GM12891 (cell line): ENCODE data around the gene MET.

ENCODE experiments used
- POLR2A ChIP-seq: IDR thresholded peaks from 2 replicates; pipeline ENCODE4 v1.6.1; 2011; ENCODE audit warnings: low read depth, low read length, control low read depth
- POLR2AphosphoS5 ChIP-seq: IDR thresholded peaks from 2 replicates; pipeline ENCODE4 v1.6.1; 2011; ENCODE audit warnings: low read depth, low read length, control low read depth
- TAF1 ChIP-seq: IDR thresholded peaks from 2 replicates; pipeline ENCODE4 v1.6.1; 2011; ENCODE audit warnings: low read depth, low read length, control low read depth

DNA sequence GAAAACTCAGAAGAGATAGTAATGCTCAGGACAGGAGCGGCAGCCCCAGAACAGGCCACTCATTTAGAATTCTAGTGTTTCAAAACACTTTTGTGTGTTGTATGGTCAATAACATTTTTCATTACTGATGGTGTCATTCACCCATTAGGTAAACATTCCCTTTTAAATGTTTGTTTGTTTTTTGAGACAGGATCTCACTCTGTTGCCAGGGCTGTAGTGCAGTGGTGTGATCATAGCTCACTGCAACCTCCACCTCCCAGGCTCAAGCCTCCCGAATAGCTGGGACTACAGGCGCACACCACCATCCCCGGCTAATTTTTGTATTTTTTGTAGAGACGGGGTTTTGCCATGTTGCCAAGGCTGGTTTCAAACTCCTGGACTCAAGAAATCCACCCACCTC lies 124.5 kb downstream of the MET start:
- no peak for TF ChIP-seq POLR2A
- no peak for TF ChIP-seq TAF1
- no peak for TF ChIP-seq POLR2AphosphoS5
